Muscle layer of duodenum (tissue), 2 donors: ENCODE measurements around the gene RNF103.
"Not testable (repeated sequence)": the region's sequence is repeated elsewhere in the genome, so short reads cannot be mapped to it uniquely, and the experiment has no call there.

Source experiments
- H3K27ac ChIP-seq: one replicate; pipeline ENCODE4 v1.7.0; 2013; ENCODE audit warnings: mild to moderate bottlenecking, low read length
- H3K27me3 ChIP-seq: one replicate; pipeline ENCODE4 v1.7.0; 2013; ENCODE audit warnings: low read depth, mild to moderate bottlenecking, control low read depth, low read length
- H3K36me3 ChIP-seq, 2 donors: one replicate each; pipeline ENCODE4 v1.7.0; 2013; ENCODE audit warnings: low read length in 2 of 2, control low read depth in 1 of 2, mild to moderate bottlenecking in 1 of 2; ENCODE audit not compliant: insufficient read depth in 2 of 2, control insufficient read depth in 1 of 2
- H3K4me1 ChIP-seq, 2 donors: one replicate each; pipeline ENCODE4 v1.7.0; 2013; ENCODE audit warnings: low read length in 2 of 2, mild to moderate bottlenecking in 2 of 2, control low read depth in 1 of 2, moderate library complexity in 1 of 2; ENCODE audit not compliant: insufficient read depth in 2 of 2, control insufficient read depth in 1 of 2
- H3K4me3 ChIP-seq, 2 donors: one replicate each; pipeline ENCODE4 v1.7.0; 2013; ENCODE audit warnings: low read length in 2 of 2, low read depth in 1 of 2, mild to moderate bottlenecking in 1 of 2
- H3K9me3 ChIP-seq, 2 donors: one replicate each; pipeline ENCODE4 v1.7.0; 2013; ENCODE audit warnings: low read length in 2 of 2, control low read depth in 1 of 2, mild to moderate bottlenecking in 1 of 2; ENCODE audit not compliant: control insufficient read depth in 1 of 2
- donor health status: healthy.

The RNF103 gene, protein sequence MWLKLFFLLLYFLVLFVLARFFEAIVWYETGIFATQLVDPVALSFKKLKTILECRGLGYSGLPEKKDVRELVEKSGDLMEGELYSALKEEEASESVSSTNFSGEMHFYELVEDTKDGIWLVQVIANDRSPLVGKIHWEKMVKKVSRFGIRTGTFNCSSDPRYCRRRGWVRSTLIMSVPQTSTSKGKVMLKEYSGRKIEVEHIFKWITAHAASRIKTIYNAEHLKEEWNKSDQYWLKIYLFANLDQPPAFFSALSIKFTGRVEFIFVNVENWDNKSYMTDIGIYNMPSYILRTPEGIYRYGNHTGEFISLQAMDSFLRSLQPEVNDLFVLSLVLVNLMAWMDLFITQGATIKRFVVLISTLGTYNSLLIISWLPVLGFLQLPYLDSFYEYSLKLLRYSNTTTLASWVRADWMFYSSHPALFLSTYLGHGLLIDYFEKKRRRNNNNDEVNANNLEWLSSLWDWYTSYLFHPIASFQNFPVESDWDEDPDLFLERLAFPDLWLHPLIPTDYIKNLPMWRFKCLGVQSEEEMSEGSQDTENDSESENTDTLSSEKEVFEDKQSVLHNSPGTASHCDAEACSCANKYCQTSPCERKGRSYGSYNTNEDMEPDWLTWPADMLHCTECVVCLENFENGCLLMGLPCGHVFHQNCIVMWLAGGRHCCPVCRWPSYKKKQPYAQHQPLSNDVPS

DNA sequence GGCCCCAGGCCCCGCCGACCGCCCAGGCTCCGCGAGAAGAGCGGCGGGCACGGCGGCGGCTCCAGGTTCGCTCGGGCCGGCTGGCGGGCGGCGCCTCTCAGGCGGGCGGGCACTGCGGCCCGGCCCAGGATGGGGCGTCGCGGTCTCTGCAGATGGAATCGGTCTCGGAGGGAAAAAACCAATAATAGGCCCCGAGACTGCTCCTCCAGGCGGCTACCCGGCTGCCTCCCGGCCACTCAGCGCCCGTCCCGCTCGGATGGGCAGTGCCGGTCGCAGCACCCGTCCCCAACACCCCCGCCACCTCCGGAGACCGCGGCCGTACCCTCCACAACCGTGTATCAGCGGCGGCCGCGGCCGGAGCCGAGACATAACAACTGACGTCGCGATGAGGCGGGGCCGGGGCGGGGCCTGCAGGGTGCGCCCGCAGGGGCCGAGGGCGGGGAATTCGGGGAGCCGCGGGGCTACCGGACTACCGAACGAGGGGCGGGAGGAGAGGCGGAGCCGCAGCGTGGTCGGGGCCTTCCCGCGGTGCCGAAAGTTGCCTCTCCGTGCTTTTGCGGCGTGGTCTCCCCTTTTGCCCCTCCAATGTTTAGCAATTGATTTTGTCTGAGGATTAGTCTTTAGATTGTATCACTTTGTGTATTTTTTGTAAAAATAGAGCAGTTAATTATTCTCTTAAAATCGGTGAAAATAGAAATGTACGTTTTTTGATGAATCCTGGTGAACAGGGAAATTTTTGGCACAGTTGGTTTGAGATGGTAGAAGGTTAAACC is at the start of gene RNF103:
Gene RNF103 (minus strand): TSS at position 372 of the 773 bp plus-strand sequence. CDS start 979 bp downstream, outside the sequence.
- Histone ChIP-seq H3K4me1 (peaks cover 0 to 23% of the 10 kb centered on the region in 2 donors), H3K27me3 (no peaks in the 10 kb centered on the region), H3K9me3 (no peaks in the 10 kb centered on the region)

DNA sequence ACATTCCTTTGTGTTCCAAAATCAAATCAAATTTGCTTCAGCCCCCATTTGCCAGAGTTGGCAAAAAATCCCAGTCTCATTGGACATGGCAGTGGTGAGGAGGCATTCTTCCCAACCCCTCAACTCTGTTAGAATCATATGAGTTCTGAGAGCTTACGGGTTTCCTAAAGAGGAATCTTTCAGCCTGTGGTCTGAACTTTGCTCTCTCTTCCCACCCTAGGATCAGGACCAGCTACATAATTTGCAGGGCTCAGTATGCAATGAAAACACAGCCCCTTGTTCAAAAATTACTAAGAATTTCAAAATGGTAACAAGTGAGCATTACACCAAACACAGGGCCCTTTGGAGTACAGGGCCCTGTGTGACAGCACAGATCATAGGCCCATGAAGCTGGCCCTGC is 49.3 kb upstream of the RNF103 start:
- no peak overlapping the region for H3K27ac ChIP-seq
- H3K4me1 ChIP-seq: peaks cover 3 to 11% of the 10 kb centered on the region in 2 donors
- H3K27me3 ChIP-seq: no peaks in the 10 kb centered on the region
- H3K4me3 ChIP-seq: no peak overlapping the region
- no peaks in the 10 kb centered on the region for H3K9me3 ChIP-seq
- H3K36me3 ChIP-seq: no peaks in the 10 kb centered on the region

More for the DNA sequence above, at the start of gene RNF103:
- Histone ChIP-seq H3K27ac (peak within 1 kb of the TSS; percentile 97), H3K4me3 (peak within 1 kb of the TSS; percentile 91 to 98), H3K36me3 (peaks cover 7 to 14% of the 10 kb centered on the region in 2 donors)

GRCh38 chr2:86672027-86672545 is 48.4 kb upstream of the RNF103 start:
- no peaks in the 10 kb centered on the region for H3K9me3 ChIP-seq
- H3K27me3 ChIP-seq: no peaks in the 10 kb centered on the region
- H3K4me3 ChIP-seq: no peak overlapping the region
- H3K36me3 ChIP-seq: no peaks in the 10 kb centered on the region
- H3K27ac ChIP-seq: no peak overlapping the region
- H3K4me1 ChIP-seq: peaks cover 3 to 11% of the 10 kb centered on the region in 2 donors

- no peak overlapping the region for H3K27ac ChIP-seq
Observed at GRCh38 chr2:86671337-86671981, 47.8 kb upstream of the RNF103 start.

GRCh38 chr2:86669323-86669722 is 45.7 kb upstream of the RNF103 start:
- not testable (repeated sequence) for H3K9me3 ChIP-seq, H3K27me3 ChIP-seq, H3K36me3 ChIP-seq, H3K4me3 ChIP-seq, H3K27ac ChIP-seq
- H3K4me1 ChIP-seq: peaks cover 0 to 11% of the 10 kb centered on the region in 2 donors

More at GRCh38 chr2:86671337-86671981, 47.8 kb upstream of the RNF103 start:
- no peaks in the 10 kb centered on the region for H3K27me3 ChIP-seq
- no peak overlapping the region for H3K4me3 ChIP-seq
- H3K36me3 ChIP-seq: no peaks in the 10 kb centered on the region
- peaks cover 3 to 11% of the 10 kb centered on the region in 2 donors for H3K4me1 ChIP-seq
- H3K9me3 ChIP-seq: no peaks in the 10 kb centered on the region

DNA sequence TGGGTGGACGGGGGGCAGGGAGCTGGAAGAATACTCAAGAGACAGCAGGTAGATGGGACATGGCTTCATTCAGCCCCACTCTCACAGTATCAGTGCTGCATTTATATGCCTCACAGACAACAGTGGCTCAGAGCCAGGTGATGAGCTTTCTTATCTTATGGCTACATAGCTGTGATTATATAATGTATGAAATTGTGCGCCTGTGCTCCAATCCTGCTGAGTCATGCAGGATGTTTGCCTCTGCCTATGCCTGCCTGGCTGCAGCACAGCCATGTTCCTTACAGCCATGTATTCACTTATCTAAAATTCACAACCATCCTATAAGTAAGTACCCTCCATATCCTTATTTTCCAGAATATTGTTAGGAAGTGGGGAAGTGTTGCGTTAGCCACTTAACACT is 37.7 kb upstream of the RNF103 start:
- Histone ChIP-seq H3K4me3 (no peak overlapping the region), H3K36me3 (no peaks in the 10 kb centered on the region), H3K4me1 (no peaks in the 10 kb centered on the region), H3K9me3 (no peaks in the 10 kb centered on the region), H3K27me3 (no peaks in the 10 kb centered on the region), H3K27ac (no peak overlapping the region)

GRCh38 chr2:86650188-86650587 is 26.5 kb upstream of the RNF103 start:
- Histone ChIP-seq H3K36me3 (no peaks in the 10 kb centered on the region), H3K4me3 (no peak overlapping the region), H3K27ac (no peak overlapping the region), H3K27me3 (no peaks in the 10 kb centered on the region), H3K4me1 (no peaks in the 10 kb centered on the region), H3K9me3 (peaks cover 5 to 8% of the 10 kb centered on the region in 2 donors)

GRCh38 chr2:86649119-86649947 is 25.7 kb upstream of the RNF103 start:
- no peaks in the 10 kb centered on the region for H3K27me3 ChIP-seq
- H3K36me3 ChIP-seq: no peaks in the 10 kb centered on the region
- H3K27ac ChIP-seq: peak overlapping the region; percentile 72
- H3K4me1 ChIP-seq: no peaks in the 10 kb centered on the region
- no peak overlapping the region for H3K4me3 ChIP-seq
- peaks cover 5 to 8% of the 10 kb centered on the region in 2 donors for H3K9me3 ChIP-seq

DNA sequence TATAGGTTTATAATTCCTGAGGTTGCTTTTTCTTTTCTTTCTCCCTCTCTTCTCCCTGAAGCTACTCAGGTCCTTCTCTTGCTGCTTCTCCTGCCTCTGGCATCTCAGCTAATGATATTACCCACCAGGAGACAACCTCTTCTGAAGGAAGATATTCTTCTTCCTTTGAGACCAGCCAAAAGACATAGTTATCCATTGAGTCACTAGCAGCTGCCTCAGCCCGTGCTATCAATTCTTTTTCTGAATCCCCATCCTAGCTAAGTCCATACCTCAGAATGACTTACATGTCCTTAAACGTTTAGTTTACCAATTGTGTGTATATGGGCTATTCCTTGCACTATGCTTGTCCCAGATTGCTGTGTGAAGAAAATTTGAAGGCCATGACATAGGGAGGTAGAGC is 25.0 kb upstream of the RNF103 start:
- Histone ChIP-seq H3K36me3 (no peaks in the 10 kb centered on the region), H3K9me3 (peaks cover 5 to 8% of the 10 kb centered on the region in 2 donors), H3K4me3 (no peak overlapping the region), H3K27ac (peak overlapping the region; percentile 72), H3K27me3 (no peaks in the 10 kb centered on the region), H3K4me1 (no peaks in the 10 kb centered on the region)

- H3K4me3 ChIP-seq: no peak overlapping the region
- no peak overlapping the region for H3K27ac ChIP-seq
- no peaks in the 10 kb centered on the region for H3K36me3 ChIP-seq
- peaks cover 5 to 8% of the 10 kb centered on the region in 2 donors for H3K9me3 ChIP-seq
- H3K27me3 ChIP-seq: no peaks in the 10 kb centered on the region
- no peaks in the 10 kb centered on the region for H3K4me1 ChIP-seq
Observed at GRCh38 chr2:86646865-86647264, 23.2 kb upstream of the RNF103 start.
